ENCODE data around the gene CARMIL1.

Gene CARMIL1

DNA sequence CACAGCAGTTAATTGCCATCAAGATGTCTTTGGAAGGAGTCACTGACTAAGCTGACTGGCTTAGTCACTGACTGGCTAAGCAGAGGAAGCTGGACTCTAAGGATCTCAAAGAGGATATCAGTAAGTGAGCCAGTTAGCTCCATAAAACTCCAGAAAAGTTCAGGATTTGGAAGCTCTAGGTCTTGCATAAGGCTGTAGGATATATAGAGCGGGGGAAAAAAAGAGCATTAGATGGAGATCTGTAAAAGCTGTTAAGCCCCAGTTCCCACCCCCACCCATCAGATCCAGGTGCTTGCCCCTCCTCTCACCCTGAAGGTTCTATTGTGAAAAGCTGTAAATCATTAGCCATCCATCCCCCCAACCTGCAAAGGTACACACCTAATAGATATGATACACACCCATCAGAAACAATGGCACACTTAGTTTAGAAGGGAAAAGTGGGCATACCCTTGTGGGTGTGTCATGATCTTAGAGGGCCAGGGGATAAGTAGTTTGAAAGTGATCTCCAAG lies 32.2 kb downstream of the CARMIL1 start:
- no peak for DNase-seq

DNA sequence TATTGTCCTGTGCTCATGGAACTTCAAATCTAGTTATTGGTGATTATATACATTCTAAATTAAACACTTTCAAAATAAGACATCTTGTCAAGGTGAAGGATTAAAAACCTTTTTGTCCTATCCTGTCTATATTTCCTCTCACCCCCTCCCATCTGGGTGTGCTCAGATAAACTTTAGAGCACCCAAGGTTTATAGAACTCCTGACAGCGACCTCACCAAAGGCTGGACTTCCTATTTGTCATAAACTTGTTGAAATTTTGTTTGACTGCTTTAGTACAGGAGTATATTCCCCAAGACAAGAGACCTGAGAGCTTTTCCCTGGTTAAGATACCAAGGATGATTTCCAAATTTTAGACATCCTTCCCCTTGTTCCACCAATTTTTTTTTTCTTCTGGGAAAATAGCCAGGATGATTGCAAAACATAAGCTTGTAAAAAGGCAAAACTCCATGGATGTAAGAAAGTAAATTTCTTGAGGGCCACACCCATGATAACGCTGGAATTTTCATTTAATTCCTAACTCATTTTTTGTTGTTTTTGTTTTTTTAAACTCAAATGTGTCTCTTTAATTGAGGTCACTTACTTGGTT lies 33.0 kb downstream of the CARMIL1 start:
- no peak for DNase-seq

GRCh38 chr6:25312703-25313102 lies 33.5 kb downstream of the CARMIL1 start:
- no peak for DNase-seq

DNA sequence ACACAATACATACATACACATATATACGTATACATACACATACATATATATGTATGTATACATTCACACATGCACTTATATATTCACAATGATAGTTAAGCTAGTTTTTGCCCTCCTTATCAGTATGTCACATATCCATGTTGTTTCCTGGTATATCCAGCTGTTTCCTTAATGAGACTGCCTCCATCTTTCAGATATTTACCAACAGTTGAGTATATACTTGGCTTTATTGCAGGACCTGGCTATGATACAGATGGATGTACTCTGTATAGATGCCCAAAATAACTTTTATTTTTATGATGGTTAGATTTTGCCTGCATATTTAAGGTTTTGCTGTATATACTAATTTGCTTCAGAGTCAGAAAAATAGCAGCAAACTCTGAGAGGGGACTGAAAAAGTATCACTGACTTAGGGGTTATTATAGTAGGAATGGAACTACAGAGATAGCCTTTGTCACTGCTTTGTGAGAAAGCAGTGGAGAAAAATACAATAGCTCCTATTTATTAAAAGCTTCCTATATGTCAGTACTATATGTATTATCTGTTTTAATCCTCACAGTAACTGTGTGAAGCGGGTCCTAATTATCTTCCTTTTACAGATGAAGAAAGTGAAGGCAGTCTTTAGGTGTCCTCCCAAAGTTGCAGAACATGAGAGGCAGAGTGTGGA lies 35.5 kb downstream of the CARMIL1 start:
- no peak for DNase-seq

- DNase-seq = no peak
Measured at GRCh38 chr6:25315194-25316177, 36.3 kb downstream of the CARMIL1 start.

- no peak for DNase-seq
Measured at GRCh38 chr6:25316626-25317025, 37.5 kb downstream of the CARMIL1 start.

DNA sequence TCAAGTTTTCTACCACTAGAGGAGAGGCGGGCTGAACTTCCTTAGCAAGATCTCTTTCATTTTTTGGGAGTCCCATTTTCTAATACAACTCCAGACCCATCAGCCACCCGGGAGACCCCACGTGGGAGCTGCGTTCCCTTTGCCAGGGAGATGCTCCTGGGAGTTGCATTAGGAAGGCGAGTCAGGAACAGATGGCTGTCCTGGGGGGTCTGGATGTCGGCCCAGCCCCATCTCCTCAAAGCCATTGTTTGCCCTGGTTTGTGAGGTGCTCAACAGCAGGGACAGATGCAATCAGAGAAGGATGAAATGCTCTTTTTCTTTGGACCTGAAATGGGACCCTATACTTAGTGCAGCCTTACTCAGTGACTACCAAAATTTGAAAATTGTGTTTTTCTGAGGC lies 39.4 kb downstream of the CARMIL1 start:
- no peak for DNase-seq

- no peak for DNase-seq
Measured at GRCh38 chr6:25320459-25320858, 41.3 kb downstream of the CARMIL1 start.

GRCh38 chr6:25322692-25323091 lies 43.5 kb downstream of the CARMIL1 start:
- no peak for DNase-seq

GRCh38 chr6:25324066-25324762 lies 45.0 kb downstream of the CARMIL1 start:
- no peak for DNase-seq

GRCh38 chr6:25326126-25326525 lies 47.0 kb downstream of the CARMIL1 start:
- DNase-seq = no peak

DNA sequence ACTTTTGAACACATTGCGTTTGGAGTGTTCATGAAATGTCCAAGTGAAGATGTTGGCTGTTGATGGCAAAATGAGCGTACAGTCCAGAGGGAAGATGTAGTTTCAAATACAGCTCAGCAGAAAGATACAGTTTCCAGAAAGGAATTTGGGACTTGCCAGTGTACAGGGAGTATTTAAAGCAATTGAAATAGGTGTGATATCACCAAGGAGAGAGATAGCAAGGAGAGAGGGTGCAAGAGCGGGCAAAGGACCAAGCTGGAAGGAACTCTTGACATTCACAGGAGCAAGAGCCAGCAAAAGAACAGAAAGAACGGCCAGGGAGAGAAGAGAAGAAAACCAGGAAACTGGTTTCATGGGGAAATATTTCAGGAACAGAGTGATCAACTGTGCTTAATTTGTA lies 47.8 kb downstream of the CARMIL1 start:
- no peak for DNase-seq

- DNase-seq = no peak
Measured at GRCh38 chr6:25327432-25327831, 48.3 kb downstream of the CARMIL1 start.

- peak; percentile 17 for DNase-seq
Measured at GRCh38 chr6:25329161-25329817, 50.1 kb downstream of the CARMIL1 start.

DNA sequence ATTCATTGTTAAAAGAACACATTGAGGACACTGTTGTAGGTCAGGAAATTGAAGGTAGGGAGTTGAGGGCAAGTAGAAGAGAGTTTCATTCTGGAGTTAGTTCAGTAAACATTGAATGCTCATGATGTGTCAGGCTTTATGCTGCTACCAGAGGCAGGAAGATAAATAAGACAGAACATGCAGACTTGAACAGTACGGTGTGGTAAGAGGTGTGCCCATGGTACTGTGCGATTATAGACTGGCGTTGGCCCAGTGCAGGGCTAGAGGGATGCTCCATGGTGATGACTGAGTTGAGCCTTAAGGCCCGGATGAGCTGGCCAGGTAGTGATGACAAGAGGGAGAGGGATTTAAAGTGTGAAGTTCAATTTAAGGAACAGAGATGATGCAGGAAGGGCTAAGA lies 50.8 kb downstream of the CARMIL1 start:
- DNase-seq = no peak

GRCh38 chr6:25330796-25331685 lies 51.9 kb downstream of the CARMIL1 start:
- DNase-seq = peak; percentile 18

DNA sequence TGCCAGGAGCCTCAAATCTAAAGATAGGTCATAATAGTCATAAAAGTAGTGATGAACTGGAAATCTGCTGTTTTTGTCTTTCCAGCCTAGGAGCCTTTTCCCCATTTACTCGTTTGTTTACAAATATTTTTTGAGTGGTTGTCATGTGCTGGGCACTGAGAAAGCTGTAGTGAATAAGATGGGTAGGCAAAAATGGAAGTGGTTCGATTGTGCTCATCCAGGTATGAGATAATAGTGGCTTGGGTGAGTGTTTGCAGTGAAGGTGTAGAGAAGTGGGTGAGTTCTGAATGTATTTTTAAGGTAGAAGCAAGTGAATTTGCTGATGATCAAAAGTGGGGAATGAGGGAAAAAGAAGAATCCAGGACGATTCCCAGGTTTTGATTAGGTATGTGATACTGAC lies 53.0 kb downstream of the CARMIL1 start:
- DNase-seq = no peak

DNA sequence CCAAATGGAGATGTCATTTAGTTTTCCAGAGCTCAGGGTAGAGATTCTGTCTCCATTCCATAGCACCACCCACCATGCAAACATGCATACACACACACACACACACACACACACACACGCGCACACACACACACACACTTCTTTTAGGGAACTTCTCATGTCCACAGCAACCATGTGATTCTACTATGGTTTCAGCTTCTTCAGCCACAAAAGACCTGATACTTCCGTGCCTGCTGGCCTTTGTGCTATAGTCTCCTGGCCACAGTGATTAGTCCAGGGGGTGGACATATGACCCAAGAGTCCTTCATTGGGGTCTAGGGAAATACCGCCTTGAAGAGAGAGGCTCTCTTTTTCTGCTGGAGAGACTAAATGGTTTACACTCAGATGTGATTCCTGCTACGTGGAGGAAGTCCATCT lies 53.5 kb downstream of the CARMIL1 start:
- DNase-seq = no peak

DNA sequence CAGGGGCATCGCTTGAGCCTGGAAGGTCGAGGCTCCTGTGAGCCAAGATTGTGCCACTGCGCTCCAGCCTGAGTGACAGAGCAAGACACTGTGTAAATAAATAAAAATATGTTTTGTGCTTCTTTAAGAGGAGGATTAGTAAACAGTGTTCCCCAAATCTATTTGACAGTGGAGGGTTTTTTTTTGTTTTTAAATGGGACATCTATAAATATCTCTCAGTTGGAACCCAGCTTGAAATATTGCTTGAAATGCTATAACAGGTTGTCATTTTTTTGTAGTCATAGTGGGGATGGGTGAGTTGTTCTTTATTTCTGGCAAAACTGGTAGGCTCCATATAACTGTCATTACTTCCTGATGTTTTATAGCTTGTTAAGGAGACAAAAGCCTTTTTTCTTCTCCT lies 54.3 kb downstream of the CARMIL1 start:
- no peak for DNase-seq

DNA sequence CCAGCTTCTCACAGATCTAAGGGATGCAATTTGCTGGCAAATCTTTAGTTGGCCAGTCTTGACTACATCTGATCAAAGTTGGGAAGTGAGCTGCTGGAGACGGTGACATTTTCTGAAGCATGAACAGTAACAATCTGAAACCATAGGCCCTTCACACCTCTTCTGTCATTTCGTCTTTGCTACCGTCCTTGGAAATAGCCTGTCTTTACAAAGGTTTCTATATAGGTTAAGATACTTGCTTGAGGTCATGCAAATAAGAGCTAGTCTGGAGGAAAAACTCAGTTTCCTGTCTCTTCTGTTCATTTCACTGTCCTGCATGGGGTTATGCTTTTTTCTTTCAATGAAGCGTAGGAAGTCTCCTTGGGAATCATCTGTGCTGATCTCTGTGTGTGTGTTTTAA lies 55.6 kb downstream of the CARMIL1 start:
- no peak for DNase-seq

- DNase-seq = no peak
Measured at GRCh38 chr6:25336996-25337395, 57.8 kb downstream of the CARMIL1 start.
